NOMO-1 treated with dmso at 0.1 percent for 144 hours (cell line): Measurements from ENCODE around the gene SBK2.

Source experiments
- DNase-seq: peaks from one replicate; lab custom pipeline; 2025; ENCODE audit not compliant: unreplicated experiment; lab: John Stamatoyannopoulos, UW

Gene SBK2

GRCh38 chr19:55487924-55488687 lies 48.8 kb downstream of the SBK2 start, which contains the start of gene SSC5D:
Gene SSC5D, plus strand, starts transcription at chr19:55488436. Its CDS starts 154 bp downstream, at chr19:55488590.
- DNase-seq, result no peak

GRCh38 chr19:55486971-55487923 lies 49.7 kb downstream of the SBK2 start:
- DNase-seq, result no peak

GRCh38 chr19:55486043-55486970 lies 50.6 kb downstream of the SBK2 start:
- no peak for DNase-seq

GRCh38 chr19:55485439-55486011 lies 51.4 kb downstream of the SBK2 start:
- DNase-seq, result no peak

- DNase-seq, result no peak
Measured at GRCh38 chr19:55484593-55485438, 52.1 kb downstream of the SBK2 start, which contains the start of gene NAT14. Gene NAT14, plus strand, starts transcription at chr19:55485188. Its CDS starts 521 bp downstream, at chr19:55485709.

- no peak for DNase-seq
Measured at GRCh38 chr19:55483706-55484592, 53.0 kb downstream of the SBK2 start.

GRCh38 chr19:55482967-55483705 lies 53.8 kb downstream of the SBK2 start:
- no peak for DNase-seq

- DNase-seq, result no peak
Measured at GRCh38 chr19:55482156-55482961, 54.6 kb downstream of the SBK2 start.

- no peak for DNase-seq
Measured at GRCh38 chr19:55481794-55482155, 55.2 kb downstream of the SBK2 start.

GRCh38 chr19:55481148-55481793 lies 55.7 kb downstream of the SBK2 start:
- DNase-seq, result no peak

GRCh38 chr19:55479451-55480230 lies 57.3 kb downstream of the SBK2 start:
- no peak for DNase-seq

- DNase-seq, result no peak
Measured at GRCh38 chr19:55479045-55479444, 57.9 kb downstream of the SBK2 start.
